OCI-LY7 (cell line): Measurements from ENCODE around the gene SH3TC1. TPM values are rescaled to one million over a fixed set of nuclear protein-coding genes. Genes with fewer than 3 reads are reported as not detected.

Experiments used
- Bru-seq: library from RNA; stranded (reverse); fragments of 400-500 nt; gene quantifications from one replicate; lab custom pipeline; 2021; lab: Mats Ljungman, UMichigan
- BruChase-seq, 2 experiments: library from RNA; stranded (reverse); fragments of 400-500 nt; gene quantifications; one replicate each; lab custom pipeline; 2021; lab: Mats Ljungman, UMichigan
- BruUV-seq: library from RNA; stranded (reverse); fragments of 400-500 nt; replicated peaks from 2 replicates; lab custom pipeline; 2021; lab: Mats Ljungman, UMichigan
- CTCF ChIA-PET: fragments of 300-600 bp; sonication (Branson Sonifier 250); formaldehyde crosslinking; loops from one replicate; lab custom pipeline; 2022; ENCODE audit warnings: antibody characterized with exemption; ENCODE audit not compliant: unreplicated experiment; lab: Charles Lee
- POLR2A ChIA-PET: fragments of 300-600 bp; sonication (Branson Sonifier 250); formaldehyde crosslinking; loops from one replicate; lab custom pipeline; 2022; ENCODE audit warnings: antibody characterized with exemption; lab: Charles Lee
- DNase-seq: peaks from one replicate; pipeline ENCODE4 v3.0.0-alpha.2; 2015; ENCODE audit warnings: low spot score
- H2AFZ ChIP-seq: fragments of 200-600 bp; sonication (generic), shearing (Covaris generic); 2 replicates; pipeline ENCODE4 v1.6.1; 2014; ENCODE audit warnings: mild to moderate bottlenecking, antibody characterized with exemption, low read length, moderate library complexity
- H3K27ac ChIP-seq: fragments of 200-600 bp; sonication (generic); 2 replicates; pipeline ENCODE4 v1.5.1; 2014; ENCODE audit warnings: mixed run types, low read depth, mild to moderate bottlenecking, moderate library complexity, low read length, inconsistent platforms; ENCODE audit not compliant: poor library complexity, severe bottlenecking
- H3K36me3 ChIP-seq: fragments of 200-600 bp; sonication (generic); 2 replicates; pipeline ENCODE4 v1.6.1; 2014; ENCODE audit warnings: mild to moderate bottlenecking, antibody characterized with exemption, low read length, moderate library complexity, mixed read lengths; ENCODE audit not compliant: insufficient read depth
- H3K4me1 ChIP-seq: fragments of 200-600 bp; sonication (generic); 2 replicates; pipeline ENCODE4 v1.5.1; 2014; ENCODE audit warnings: mild to moderate bottlenecking, low read length; ENCODE audit not compliant: insufficient read depth, poor library complexity, severe bottlenecking
- H3K4me2 ChIP-seq: fragments of 200-600 bp; sonication (generic); 2 replicates; pipeline ENCODE4 v1.6.1; 2014; ENCODE audit warnings: mild to moderate bottlenecking, low read length
- H3K4me3 ChIP-seq: fragments of 200-600 bp; sonication (generic); 2 replicates; pipeline ENCODE4 v1.5.1; 2014; ENCODE audit warnings: mild to moderate bottlenecking, low read depth, low read length; ENCODE audit not compliant: poor library complexity, severe bottlenecking
- H3K79me2 ChIP-seq: fragments of 200-600 bp; sonication (generic); 2 replicates; pipeline ENCODE4 v1.6.1; 2016; ENCODE audit warnings: low read depth, mild to moderate bottlenecking, low read length, moderate library complexity, mixed read lengths; ENCODE audit not compliant: insufficient read depth
- H3K9me2 ChIP-seq: fragments of 200-600 bp; sonication (generic); 2 replicates; pipeline ENCODE4 v1.6.1; 2016; ENCODE audit warnings: mild to moderate bottlenecking, low read length, mixed read lengths; ENCODE audit not compliant: insufficient read depth
- H3K9me3 ChIP-seq: fragments of 200-600 bp; sonication (generic); 2 replicates; pipeline ENCODE4 v1.6.1; 2014; ENCODE audit warnings: mild to moderate bottlenecking, mixed run types, low read length, mixed read lengths
- H4K20me1 ChIP-seq: fragments of 200-600 bp; sonication (generic); 2 replicates; pipeline ENCODE4 v1.6.1; 2014; ENCODE audit warnings: mild to moderate bottlenecking, antibody characterized with exemption, low read length, moderate library complexity, mixed read lengths; ENCODE audit not compliant: insufficient read depth
- CTCF ChIP-seq: fragments of 200-600 bp; sonication (generic); conservative IDR thresholded peaks from 2 replicates; pipeline ENCODE4 v1.5.1; 2014; ENCODE audit warnings: mild to moderate bottlenecking, antibody characterized with exemption, low read length, moderate library complexity, mixed read lengths
- EZH2phosphoT487 ChIP-seq: fragments of 200-600 bp; sonication (generic); IDR thresholded peaks from 2 replicates; pipeline ENCODE4 v1.6.1; 2018; ENCODE audit warnings: low read depth, borderline replicate concordance, mild to moderate bottlenecking, mixed run types, antibody characterized with exemption, low read length, moderate library complexity, mixed read lengths
- intact Hi-C: fragments of 100-400 bp; cut with micrococcal nuclease; formaldehyde crosslinking; loops from one replicate; pipeline ENCODE4 v1.10.0; 2022; ENCODE audit not compliant: unreplicated experiment
- long read RNA-seq: library from polyadenylated mRNA; stranded (forward); transcript quantifications from one replicate; pipeline ENCODE4 v2.0.0, GENCODE V29; 2022
- total RNA-seq, 2 experiments: library from RNA; depleted of rRNA in 1 of 2; stranded (reverse); fragments of >200 nt in 1 of 2; shearing (Covaris generic) in 1 of 2; gene quantifications; 2 replicates each; pipeline ENCODE4 v1.2.3, GENCODE V29; 2014 to 2022

Gene SH3TC1
- total RNA-seq (2014; rRNA removed; shearing (Covaris generic)) (15.3 and 17.5 TPM in 2 replicates), total RNA-seq (2022) (27.3 and 42.4 TPM in 2 replicates), Bru-seq, nascent RNA (percentile 44 among the genes with signal in this experiment), BruChase-seq, experiment 1, labeled RNA remaining after a 6-hour chase (percentile 50 among the genes with signal in this experiment), BruChase-seq, experiment 2, labeled RNA remaining after a 2-hour chase (percentile 47 among the genes with signal in this experiment)
- long read RNA-seq, full-length matches to known transcripts, result 18 of 43 reads
- long read RNA-seq, partial matches to known transcripts, result 12 of 43 reads
- long read RNA-seq, other reads (novel, unspliced or antisense), result 13 of 43 reads

GRCh38 chr4:8198906-8199593 lies at the start of gene SH3TC1:
TSS of gene SH3TC1 (plus strand) at chr4:8199290. CDS start at chr4:8205195, 5,905 bp downstream.
- no peaks in the 10 kb centered on the region for H3K9me2 ChIP-seq
- DNase-seq, result peak; percentile 82
- peak within 1 kb of the TSS; percentile 51 for H3K27ac ChIP-seq
- no peaks in the 10 kb centered on the region for H3K36me3 ChIP-seq
- BruUV-seq, result no TSS peak
- H4K20me1 ChIP-seq, result no peaks in the 10 kb centered on the region
- intact Hi-C loops, result loop anchor here (1.0 kb wide), 1 partner anchor 193 kb away; no protein-coding TSS in a partner anchor
- no peaks in the 10 kb centered on the region for H3K79me2 ChIP-seq
- H3K4me1 ChIP-seq, result peaks cover 53% of the 10 kb centered on the region
- ChIA-PET CTCF (interaction anchor here (1.0 to 2.5 kb wide), 2 partner anchors 22 to 37 kb away, joined by 3 to 17 read pairs; no protein-coding TSS in a partner anchor), POLR2A (interaction anchor here (1.0 to 1.7 kb wide), 3 partner anchors 21 to 40 kb away, joined by 4 read pairs; no protein-coding TSS in a partner anchor)
- H3K4me3 ChIP-seq, result peak within 1 kb of the TSS; percentile 67
- no peak for TF ChIP-seq CTCF
- TF ChIP-seq EZH2phosphoT487, result no peak
- H2AFZ ChIP-seq, result peak within 1 kb of the TSS; percentile 50
- H3K9me3 ChIP-seq, result no peaks in the 10 kb centered on the region
- H3K4me2 ChIP-seq, result peak within 1 kb of the TSS; percentile 93

GRCh38 chr4:8149664-8150063 lies 49.4 kb upstream of the SH3TC1 start:
- Histone ChIP-seq H3K4me1 (no peaks in the 10 kb centered on the region), H3K4me3 (no peak overlapping the region), H3K36me3 (no peaks in the 10 kb centered on the region), H3K27ac (no peak overlapping the region), H3K4me2 (no peak overlapping the region), H3K9me2 (no peaks in the 10 kb centered on the region), H2AFZ (no peak overlapping the region), H4K20me1 (no peaks in the 10 kb centered on the region), H3K79me2 (no peaks in the 10 kb centered on the region), H3K9me3 (no peaks in the 10 kb centered on the region)
- no peak for DNase-seq
- ChIA-PET CTCF (no interaction called here), POLR2A (no interaction called here)
- no TSS peak for BruUV-seq
- TF ChIP-seq EZH2phosphoT487 (no peak), CTCF (no peak)
- intact Hi-C loops, result no loop called here
